Keratinocyte (primary cell): ENCODE results near the gene EBF3. TPM values are rescaled to one million over a fixed set of nuclear protein-coding genes. Genes with fewer than 3 reads are reported as not detected.

Source experiments
- DNase-seq: peaks from one replicate; pipeline ENCODE4 v3.0.0-alpha.2; 2011; ENCODE audit warnings: low read depth, missing footprints, low spot score
- FAIRE-seq: peaks from 2 replicates; lab custom pipeline; 2011; peaks lifted over from hg19 to GRCh38; lab: Jason Lieb, UNC
- H2AFZ ChIP-seq: 2 replicates; pipeline ENCODE4 v1.6.0; 2012; ENCODE audit warnings: low read length, control low read depth, inconsistent platforms; ENCODE audit not compliant: control insufficient read depth
- H3K27ac ChIP-seq: 2 replicates; pipeline ENCODE4 v1.5.1; 2011; ENCODE audit warnings: low read length; ENCODE audit not compliant: control insufficient read depth, insufficient read depth
- H3K27me3 ChIP-seq: 3 replicates; pipeline ENCODE4 v1.6.0; 2011; ENCODE audit warnings: low read length; ENCODE audit not compliant: control insufficient read depth, insufficient read depth; ENCODE audit errors: extremely low read depth
- H3K36me3 ChIP-seq, 2 experiments: 2 replicates in 1 of 2; 3 replicates in 1 of 2; pipeline ENCODE4 v1.5.1; 2011; ENCODE audit warnings: low read length in 2 of 2, mild to moderate bottlenecking in 1 of 2; ENCODE audit not compliant: control insufficient read depth in 2 of 2, insufficient read depth in 2 of 2; ENCODE audit errors: extremely low read depth in 1 of 2
- H3K4me1 ChIP-seq: 3 replicates; pipeline ENCODE4 v1.5.1; 2011; ENCODE audit warnings: low read length; ENCODE audit not compliant: control insufficient read depth, insufficient read depth; ENCODE audit errors: extremely low read depth
- H3K4me2 ChIP-seq: 3 replicates; pipeline ENCODE4 v1.6.0; 2011; ENCODE audit warnings: low read depth, low read length; ENCODE audit not compliant: control insufficient read depth, insufficient read depth; ENCODE audit errors: extremely low read depth
- H3K4me3 ChIP-seq, 3 experiments: fragments of 200-600 bp in 1 of 3; sonication (generic) in 1 of 3; 2 replicates in 2 of 3; 3 replicates in 1 of 3; pipeline ENCODE4 v1.5.1; 2011 to 2016; ENCODE audit warnings: low read length in 3 of 3, mild to moderate bottlenecking in 3 of 3, control low read depth in 2 of 3, inconsistent platforms in 1 of 3, low read depth in 1 of 3, mixed read lengths in 1 of 3, mixed run types in 1 of 3, moderate library complexity in 1 of 3; ENCODE audit not compliant: control insufficient read depth in 2 of 3, insufficient read depth in 2 of 3; ENCODE audit errors: extremely low read depth in 1 of 3
- H3K79me2 ChIP-seq: 2 replicates; pipeline ENCODE4 v1.6.0; 2012; ENCODE audit warnings: low read length; ENCODE audit not compliant: control insufficient read depth, insufficient read depth
- H3K9ac ChIP-seq: 3 replicates; pipeline ENCODE4 v1.6.0; 2011; ENCODE audit warnings: low read length; ENCODE audit not compliant: control insufficient read depth, insufficient read depth; ENCODE audit errors: extremely low read depth
- H3K9me1 ChIP-seq: 3 replicates; pipeline ENCODE4 v1.6.0; 2011; ENCODE audit warnings: low read length; ENCODE audit not compliant: control insufficient read depth, insufficient read depth; ENCODE audit errors: extremely low read depth
- H3K9me3 ChIP-seq: 2 replicates; pipeline ENCODE4 v1.5.1; 2012; ENCODE audit warnings: low read depth, low read length; ENCODE audit not compliant: control insufficient read depth
- H4K20me1 ChIP-seq: 3 replicates; pipeline ENCODE4 v1.6.0; 2011; ENCODE audit warnings: low read length; ENCODE audit not compliant: control insufficient read depth, insufficient read depth; ENCODE audit errors: extremely low read depth
- CTCF ChIP-seq, 3 experiments: IDR thresholded peaks in 1 of 3; conservative IDR thresholded peaks in 1 of 3; optimal IDR thresholded peaks in 1 of 3; 2 replicates in 2 of 3; 3 replicates in 1 of 3; pipeline versions ENCODE3 to v1.5.1; 2011; ENCODE audit warnings: low read length in 3 of 3, mild to moderate bottlenecking in 3 of 3, moderate library complexity in 2 of 3, control low read depth in 1 of 3, inconsistent platforms in 1 of 3; ENCODE audit not compliant: insufficient read depth in 2 of 3; ENCODE audit errors: extremely low read depth in 1 of 3
- EZH2 ChIP-seq: IDR thresholded peaks from one replicate; pipeline ENCODE4 v1.6.1; 2012; ENCODE audit warnings: inconsistent platforms, mild to moderate bottlenecking, low read length, moderate library complexity
- dilution Hi-C: fragments of 300-500 bp; cut with MboI; formaldehyde crosslinking; loops from one replicate; pipeline ENCODE4 v1.7.0; 2020; ENCODE audit warnings: low sequenced_read_pairs; ENCODE audit not compliant: extremely low pct_ligation_motif_present
- polyA plus RNA-seq, 5 experiments: library from polyadenylated mRNA; depleted of rRNA in 3 of 5; stranded (reverse) in 3 of 5; stranded (forward) in 1 of 5; unstranded in 1 of 5; fragments of >200 nt; gene quantifications; 1 replicate in 1 of 5; 2 replicates in 3 of 5; 3 replicates in 1 of 5; pipeline versions ENCODE4 v1.2.1 to v1.2.3, GENCODE V29; 2011 to 2012; ENCODE audit warnings: missing spikeins in 2 of 5, low read depth in 1 of 5, low replicate concordance in 1 of 5

EBF3 gene
- polyA plus RNA-seq, 1 donor (not counting 4 experiments of a cell fraction or from before 2014, with no cell fraction given): not detected

DNA sequence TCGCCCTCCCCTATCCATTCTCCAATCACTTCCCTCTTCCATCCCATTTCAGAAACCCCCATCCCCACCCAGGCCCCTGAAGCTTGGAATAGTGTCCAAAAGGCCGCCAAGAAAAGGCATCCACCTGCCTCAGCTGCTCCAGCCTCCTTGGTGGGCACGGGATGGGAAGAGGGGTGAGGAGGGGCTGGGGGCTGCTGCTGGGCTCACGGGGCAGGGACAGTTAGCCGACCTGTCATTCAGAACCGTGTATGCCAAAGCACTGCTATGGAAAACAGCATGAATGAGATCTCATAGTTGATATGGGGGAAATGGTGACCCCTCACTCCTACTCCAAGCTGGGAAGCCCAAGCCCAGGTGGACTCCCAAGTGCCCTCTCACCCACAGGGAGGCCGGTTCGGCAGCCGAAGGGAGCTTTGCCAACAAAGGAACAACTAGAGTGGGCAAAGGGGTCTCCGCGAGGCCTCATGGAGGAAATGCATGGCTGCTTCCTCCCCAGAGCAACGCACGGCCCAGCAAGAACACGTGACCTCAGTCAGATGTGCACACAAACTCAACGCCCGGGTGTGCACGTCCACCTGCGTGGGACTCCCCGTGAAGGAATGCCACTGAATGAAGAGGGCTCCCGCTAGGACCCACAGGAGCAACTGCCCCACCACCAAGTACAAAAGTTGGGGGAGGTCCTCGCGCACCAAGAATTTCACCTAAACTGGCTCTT, 52.5 kb downstream of the EBF3 start:
- FAIRE-seq (no peak), DNase-seq (no peak)
- peaks cover 1% of the 10 kb centered on the region for H3K9me3 ChIP-seq
- no peak overlapping the region for H3K4me3 ChIP-seq
- H3K4me1 ChIP-seq: no peaks in the 10 kb centered on the region
- H3K27me3 ChIP-seq: no peaks in the 10 kb centered on the region
- no peak overlapping the region for H3K27ac ChIP-seq
- no peak overlapping the region for H2AFZ ChIP-seq
- no peaks in the 10 kb centered on the region for H4K20me1 ChIP-seq
- no peak overlapping the region for H3K9ac ChIP-seq
- H3K9me1 ChIP-seq: no peaks in the 10 kb centered on the region
- TF ChIP-seq EZH2 (no peak), CTCF (optimal IDR thresholded peaks at IDR 0.05 in 1 of 3, IDR thresholded peaks at IDR 0.05 in 1 of 3, conservative IDR thresholded peaks at IDR 0.05 in 1 of 3; ENCODE audit: extremely low read depth in 1 of 3, insufficient read depth in 2 of 3, low read length in 3 of 3) (no peak)
- dilution Hi-C loops: no loop called here
- H3K4me2 ChIP-seq: no peak overlapping the region
- H3K79me2 ChIP-seq: no peaks in the 10 kb centered on the region
- no peaks in the 10 kb centered on the region for H3K36me3 ChIP-seq

- no peaks in the 10 kb centered on the region for H4K20me1 ChIP-seq
- H3K36me3 ChIP-seq: no peaks in the 10 kb centered on the region
- peaks cover 1% of the 10 kb centered on the region for H3K9me3 ChIP-seq
- DNase-seq (no peak), FAIRE-seq (no peak)
- no peak overlapping the region for H2AFZ ChIP-seq
- H3K27me3 ChIP-seq: no peaks in the 10 kb centered on the region
- no peak overlapping the region for H3K9ac ChIP-seq
- H3K4me1 ChIP-seq: no peaks in the 10 kb centered on the region
- H3K4me3 ChIP-seq: no peak overlapping the region
- TF ChIP-seq CTCF (optimal IDR thresholded peaks at IDR 0.05 in 1 of 3, IDR thresholded peaks at IDR 0.05 in 1 of 3, conservative IDR thresholded peaks at IDR 0.05 in 1 of 3; ENCODE audit: extremely low read depth in 1 of 3, insufficient read depth in 2 of 3, low read length in 3 of 3): no peak
- no peak for TF ChIP-seq EZH2
- H3K79me2 ChIP-seq: no peaks in the 10 kb centered on the region
- H3K4me2 ChIP-seq: no peak overlapping the region
- no peak overlapping the region for H3K27ac ChIP-seq
- dilution Hi-C loops: no loop called here
- no peaks in the 10 kb centered on the region for H3K9me1 ChIP-seq
Measured at GRCh38 chr10:129910861-129911260, 53.2 kb downstream of the EBF3 start.
